Tibial nerve (tissue), 4 donors: ENCODE results near the gene RAB6B. TPM values are rescaled to one million over a fixed set of nuclear protein-coding genes. Genes with fewer than 3 reads are reported as not detected.

Experiments
- DNase-seq, 2 donors: peaks; one replicate each; pipeline ENCODE4 v3.0.0-alpha.2; 2019; ENCODE audit warnings: low spot score in 2 of 2
- H3K27ac ChIP-seq, 4 donors: fragments of 200-600 bp; sonication (generic) in 3 of 4; one replicate each; pipeline ENCODE4 v1.5.1; 2017 to 2019; ENCODE audit warnings: mild to moderate bottlenecking in 1 of 4
- H3K27me3 ChIP-seq, 2 donors: fragments of 200-600 bp; sonication (generic) in 1 of 2; one replicate each; pipeline versions ENCODE4 v1.5.1 to v1.6.0; 2017 to 2019
- H3K36me3 ChIP-seq, 3 donors: fragments of 200-600 bp; sonication (generic); one replicate each; pipeline ENCODE4 v1.5.1; 2018 to 2019
- H3K4me1 ChIP-seq, 4 donors: fragments of 200-600 bp; sonication (generic) in 3 of 4; one replicate each; pipeline ENCODE4 v1.5.1; 2017 to 2019
- H3K4me3 ChIP-seq, 4 donors: fragments of 200-600 bp; sonication (generic) in 3 of 4; one replicate each; pipeline ENCODE4 v1.5.1; 2017 to 2019; ENCODE audit warnings: mild to moderate bottlenecking in 1 of 4, moderate library complexity in 1 of 4
- H3K9me3 ChIP-seq, 4 donors: fragments of 200-600 bp; sonication (generic) in 3 of 4; one replicate each; pipeline ENCODE4 v1.5.1; 2017 to 2019
- CTCF ChIP-seq, 5 experiments: fragments of 200-600 bp in 3 of 5; fragments of 450-650 bp in 2 of 5; sonication (generic) in 3 of 5; IDR thresholded peaks; one replicate each; pipeline ENCODE4 v1.5.1; 2016 to 2019; ENCODE audit warnings: antibody characterized with exemption in 5 of 5, mild to moderate bottlenecking in 3 of 5, moderate library complexity in 2 of 5
- EP300 ChIP-seq, 2 donors: sonication (generic); formaldehyde crosslinking; IDR thresholded peaks; one replicate each; pipeline ENCODE4 v1.6.1; 2017; ENCODE audit warnings: antibody characterized with exemption in 2 of 2, mild to moderate bottlenecking in 1 of 2
- POLR2A ChIP-seq, 2 donors: fragments of 450-650 bp; IDR thresholded peaks; one replicate each; pipeline ENCODE4 v1.6.1; 2017; ENCODE audit warnings: antibody characterized with exemption in 2 of 2, mild to moderate bottlenecking in 2 of 2, moderate library complexity in 2 of 2
- WGBS, 2 donors: methylation state at CpG; one replicate each; pipeline ENCODE4 v1.1.5; 2018; 5-methylcytosine and 5-hydroxymethylcytosine counted together
- total RNA-seq, 4 donors: library from RNA; depleted of rRNA; stranded (reverse); fragments of >200 nt; gene quantifications; one replicate each; pipeline ENCODE4 v1.1.0, GENCODE V29; 2016

RAB6B gene
- total RNA-seq, 4 donors from 2014 or later = 1.4 to 3.6 (median 2.0) TPM

GRCh38 chr3:133863911-133864310 lies 31.8 kb downstream of the RAB6B start:
- Histone ChIP-seq H3K27me3 (no peaks in the 10 kb centered on the region), H3K27ac (no peak overlapping the region), H3K9me3 (no peaks in the 10 kb centered on the region), H3K4me3 (no peak overlapping the region), H3K4me1 (no peaks in the 10 kb centered on the region), H3K36me3 (no peaks in the 10 kb centered on the region)
- no peak for DNase-seq
- WGBS, 2 donors = 79% methylated on average over 11 of the region's 11 CpGs
- TF ChIP-seq POLR2A (IDR thresholded peaks at IDR 0.05) = no peak
- no peak for TF ChIP-seq EP300 (IDR thresholded peaks at IDR 0.05)
- TF ChIP-seq CTCF (IDR thresholded peaks at IDR 0.05) = no peak

GRCh38 chr3:133862161-133862560 lies 33.5 kb downstream of the RAB6B start:
- H3K27me3 ChIP-seq = no peaks in the 10 kb centered on the region
- 80 to 86% methylated on average over 4 of the region's 4 CpGs for whole genome bisulfite sequencing, 2 donors
- TF ChIP-seq CTCF (IDR thresholded peaks at IDR 0.05) (no peak), POLR2A (IDR thresholded peaks at IDR 0.05) (no peak), EP300 (IDR thresholded peaks at IDR 0.05) (no peak)

GRCh38 chr3:133860519-133860918 lies 35.2 kb downstream of the RAB6B start:
- Histone ChIP-seq H3K36me3 (no peaks in the 10 kb centered on the region), H3K9me3 (no peaks in the 10 kb centered on the region), H3K4me1 (no peaks in the 10 kb centered on the region), H3K27me3 (no peaks in the 10 kb centered on the region), H3K4me3 (no peak overlapping the region), H3K27ac (no peak overlapping the region)
- TF ChIP-seq POLR2A (IDR thresholded peaks at IDR 0.05) (no peak), EP300 (IDR thresholded peaks at IDR 0.05) (no peak), CTCF (IDR thresholded peaks at IDR 0.05) (no peak)
- DNase-seq = no peak
- WGBS, 2 donors = 79 to 88% methylated on average over 5 of the region's 5 CpGs

More at GRCh38 chr3:133862161-133862560, 33.5 kb downstream of the RAB6B start:
- no peak for DNase-seq
- H3K9me3 ChIP-seq = no peaks in the 10 kb centered on the region
- H3K27ac ChIP-seq = no peak overlapping the region
- no peaks in the 10 kb centered on the region for H3K36me3 ChIP-seq
- H3K4me1 ChIP-seq = no peaks in the 10 kb centered on the region
- no peak overlapping the region for H3K4me3 ChIP-seq

GRCh38 chr3:133859381-133860234 lies 36.1 kb downstream of the RAB6B start:
- 86% methylated on average over 12 of the region's 12 CpGs for WGBS, 2 donors
- no peak for TF ChIP-seq POLR2A (IDR thresholded peaks at IDR 0.05)
- TF ChIP-seq CTCF (IDR thresholded peaks at IDR 0.05) = no peak
- TF ChIP-seq EP300 (IDR thresholded peaks at IDR 0.05) = no peak
- peaks cover 0 to under 1% (median 0%) of the 10 kb centered on the region in 4 donors for H3K4me1 ChIP-seq
- H3K4me3 ChIP-seq = no peak overlapping the region
- no peaks in the 10 kb centered on the region for H3K27me3 ChIP-seq
- H3K27ac ChIP-seq = no peak overlapping the region
- DNase-seq = no peak
- H3K9me3 ChIP-seq = no peaks in the 10 kb centered on the region
- no peaks in the 10 kb centered on the region for H3K36me3 ChIP-seq

- Histone ChIP-seq H3K9me3 (no peaks in the 10 kb centered on the region), H3K27me3 (no peaks in the 10 kb centered on the region), H3K27ac (no peak overlapping the region), H3K4me3 (no peak overlapping the region), H3K36me3 (no peaks in the 10 kb centered on the region), H3K4me1 (peaks cover 0 to 11% (median 0%) of the 10 kb centered on the region in 4 donors)
- no peak for DNase-seq
- WGBS, 2 donors = 87 to 90% methylated on average over 8 of the region's 8 CpGs
- TF ChIP-seq EP300 (IDR thresholded peaks at IDR 0.05) = no peak
- no peak for TF ChIP-seq POLR2A (IDR thresholded peaks at IDR 0.05)
- TF ChIP-seq CTCF (IDR thresholded peaks at IDR 0.05) = no peak
Measured at GRCh38 chr3:133857767-133858166, 37.9 kb downstream of the RAB6B start.
